Hepatocyte (in vitro differentiated cells): Measurements from ENCODE around the gene ZNF595. TPM values are rescaled to one million over a fixed set of nuclear protein-coding genes. Genes with fewer than 3 reads are reported as not detected.

ENCODE experiments used
- DNase-seq: peaks from one replicate; pipeline ENCODE4 v3.0.0-alpha.2; 2016; ENCODE audit warnings: low spot score
- H2AFZ ChIP-seq: fragments of 200-600 bp; sonication (generic); 2 replicates; pipeline ENCODE4 v1.6.0; 2016; ENCODE audit warnings: antibody characterized with exemption, mild to moderate bottlenecking
- H3K27ac ChIP-seq: fragments of 200-600 bp; sonication (generic); 2 replicates; pipeline ENCODE4 v1.5.1; 2016; ENCODE audit warnings: mild to moderate bottlenecking
- H3K27me3 ChIP-seq: fragments of 200-600 bp; sonication (generic); 2 replicates; pipeline ENCODE4 v1.6.1; 2016
- H3K36me3 ChIP-seq: fragments of 200-600 bp; sonication (generic); replicated peaks from 2 replicates; pipeline ENCODE4 v1.5.1; 2016; ENCODE audit warnings: low read depth; ENCODE audit not compliant: insufficient read depth
- H3K4me1 ChIP-seq: fragments of 200-600 bp; sonication (generic); 2 replicates; pipeline ENCODE4 v1.5.1; 2016; ENCODE audit warnings: mild to moderate bottlenecking, moderate library complexity; ENCODE audit not compliant: insufficient read depth
- H3K4me2 ChIP-seq: fragments of 200-600 bp; sonication (generic); 2 replicates; pipeline ENCODE4 v1.6.0; 2016
- H3K4me3 ChIP-seq: fragments of 200-600 bp; sonication (generic); 2 replicates; pipeline ENCODE4 v1.5.1; 2016; ENCODE audit warnings: mild to moderate bottlenecking
- H3K79me2 ChIP-seq: fragments of 200-600 bp; sonication (generic); 2 replicates; pipeline ENCODE4 v1.6.0; 2017; ENCODE audit warnings: mild to moderate bottlenecking
- H3K9me2 ChIP-seq: fragments of 200-600 bp; sonication (generic); replicated peaks from 2 replicates; pipeline ENCODE4 v1.6.0; 2017; ENCODE audit warnings: mild to moderate bottlenecking; ENCODE audit not compliant: insufficient read depth
- H3K9me3 ChIP-seq: fragments of 200-600 bp; sonication (generic); 2 replicates; pipeline ENCODE4 v1.5.1; 2016; ENCODE audit warnings: low read depth, mild to moderate bottlenecking
- H4K20me1 ChIP-seq: fragments of 200-600 bp; sonication (generic); 2 replicates; pipeline ENCODE4 v1.6.0; 2016; ENCODE audit warnings: mild to moderate bottlenecking; ENCODE audit not compliant: insufficient read depth, poor library complexity, severe bottlenecking
- EZH2 ChIP-seq: fragments of 200-600 bp; sonication (generic); IDR thresholded peaks from 2 replicates; pipeline ENCODE4 v1.6.1; 2016; ENCODE audit warnings: antibody characterized with exemption, mild to moderate bottlenecking, borderline replicate concordance
- EZH2phosphoT487 ChIP-seq: fragments of 200-600 bp; sonication (generic); IDR thresholded peaks from one replicate; pipeline ENCODE4 v1.6.1; 2018; ENCODE audit warnings: antibody characterized with exemption, mild to moderate bottlenecking, low read depth, moderate library complexity; ENCODE audit not compliant: unreplicated experiment, severe bottlenecking
- WGBS: methylation state at CpG from one replicate; pipeline ENCODE4 v1.1.6; 2016; ENCODE audit warnings: low lambda C conversion rate; ENCODE audit errors: missing lambda C conversion rate; 5-methylcytosine and 5-hydroxymethylcytosine counted together
- polyA plus RNA-seq: library from polyadenylated mRNA; unstranded; fragments of >200 nt; fragmentation: Nextera tagmentation; extraction: Ambion mirVana; gene quantifications from 2 replicates; pipeline ENCODE4 v1.2.1, GENCODE V29; 2016
- total RNA-seq: library from RNA; depleted of rRNA; stranded (reverse); fragments of >200 nt; gene quantifications from 2 replicates; pipeline ENCODE4 v1.2.3, GENCODE V29; 2014
- TF ChIP-seq, protein P1 (sequence below): fragments of 200-600 bp; sonication (generic); IDR thresholded peaks from 2 replicates; pipeline ENCODE4 v1.5.1; 2016; ENCODE audit warnings: antibody characterized with exemption, mild to moderate bottlenecking; ENCODE audit not compliant: poor library complexity

The ZNF595 gene
- total and polyA plus RNA-seq, 2 experiments from 2014 or later, result 4.2 to 11.3 TPM

DNA sequence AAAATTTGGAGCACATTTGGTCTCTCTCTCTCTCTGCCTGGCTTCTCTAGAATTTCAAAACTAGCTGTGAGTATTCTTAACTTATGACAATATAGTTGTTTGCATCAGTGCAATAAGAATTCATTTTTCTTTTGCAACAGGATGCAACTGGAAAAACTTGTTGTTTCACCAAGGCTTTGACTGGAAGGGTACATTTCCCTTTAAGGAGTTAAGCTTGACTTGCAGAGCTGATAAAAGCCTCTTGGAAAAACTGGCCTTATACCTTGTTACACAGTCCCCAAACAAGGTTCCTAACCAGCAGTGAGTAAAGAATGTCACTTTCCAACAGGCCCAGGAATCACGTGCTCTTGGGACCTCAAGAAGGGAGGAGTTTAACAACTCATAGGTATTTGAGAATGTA is 45.3 kb downstream of the ZNF595 start:
- no peaks in the 10 kb centered on the region for H4K20me1 ChIP-seq
- H2AFZ ChIP-seq, result no peak overlapping the region
- no peaks in the 10 kb centered on the region for H3K4me1 ChIP-seq
- no peak overlapping the region for H3K4me3 ChIP-seq
- DNase-seq, result no peak
- H3K27ac ChIP-seq, result no peak overlapping the region
- H3K9me2 ChIP-seq, result no peaks in the 10 kb centered on the region
- no peak overlapping the region for H3K4me2 ChIP-seq
- TF ChIP-seq EZH2, result no peak
- TF ChIP-seq EZH2phosphoT487, result no peak
- TF ChIP-seq, protein P1, sequence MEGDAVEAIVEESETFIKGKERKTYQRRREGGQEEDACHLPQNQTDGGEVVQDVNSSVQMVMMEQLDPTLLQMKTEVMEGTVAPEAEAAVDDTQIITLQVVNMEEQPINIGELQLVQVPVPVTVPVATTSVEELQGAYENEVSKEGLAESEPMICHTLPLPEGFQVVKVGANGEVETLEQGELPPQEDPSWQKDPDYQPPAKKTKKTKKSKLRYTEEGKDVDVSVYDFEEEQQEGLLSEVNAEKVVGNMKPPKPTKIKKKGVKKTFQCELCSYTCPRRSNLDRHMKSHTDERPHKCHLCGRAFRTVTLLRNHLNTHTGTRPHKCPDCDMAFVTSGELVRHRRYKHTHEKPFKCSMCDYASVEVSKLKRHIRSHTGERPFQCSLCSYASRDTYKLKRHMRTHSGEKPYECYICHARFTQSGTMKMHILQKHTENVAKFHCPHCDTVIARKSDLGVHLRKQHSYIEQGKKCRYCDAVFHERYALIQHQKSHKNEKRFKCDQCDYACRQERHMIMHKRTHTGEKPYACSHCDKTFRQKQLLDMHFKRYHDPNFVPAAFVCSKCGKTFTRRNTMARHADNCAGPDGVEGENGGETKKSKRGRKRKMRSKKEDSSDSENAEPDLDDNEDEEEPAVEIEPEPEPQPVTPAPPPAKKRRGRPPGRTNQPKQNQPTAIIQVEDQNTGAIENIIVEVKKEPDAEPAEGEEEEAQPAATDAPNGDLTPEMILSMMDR, result no peak
- H3K36me3 ChIP-seq, result no peaks in the 10 kb centered on the region
- peaks cover 4% of the 10 kb centered on the region for H3K9me3 ChIP-seq
- 92% methylated on average over 1 of the region's 1 CpG for WGBS
- H3K27me3 ChIP-seq, result no peaks in the 10 kb centered on the region
- no peaks in the 10 kb centered on the region for H3K79me2 ChIP-seq

DNA sequence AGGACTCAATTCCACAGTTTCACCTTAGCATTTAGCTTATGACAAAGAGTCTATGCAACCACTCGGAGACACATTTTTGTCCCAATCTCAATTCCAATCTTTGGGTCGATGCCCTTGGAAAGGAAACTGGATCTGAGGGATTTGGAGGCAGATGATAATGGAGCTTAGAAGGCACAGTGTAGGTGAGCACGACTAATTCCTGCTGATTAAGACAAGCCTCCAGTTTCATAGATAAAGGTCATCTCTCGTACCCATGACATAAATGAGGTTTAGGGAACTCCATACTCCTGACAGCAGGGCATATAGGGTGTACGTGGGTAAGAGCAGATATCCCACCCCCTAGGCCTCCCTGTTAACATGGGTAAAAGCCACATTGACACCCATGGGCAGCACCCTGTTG is 46.7 kb downstream of the ZNF595 start:
- Histone ChIP-seq H3K27ac (no peak overlapping the region), H3K4me1 (no peaks in the 10 kb centered on the region), H3K79me2 (no peaks in the 10 kb centered on the region), H4K20me1 (no peaks in the 10 kb centered on the region), H3K36me3 (no peaks in the 10 kb centered on the region), H3K4me3 (no peak overlapping the region), H3K9me2 (no peaks in the 10 kb centered on the region), H2AFZ (no peak overlapping the region), H3K27me3 (no peaks in the 10 kb centered on the region), H3K9me3 (no peaks in the 10 kb centered on the region), H3K4me2 (no peak overlapping the region)
- TF ChIP-seq, protein P1, result no peak
- TF ChIP-seq EZH2 (no peak), EZH2phosphoT487 (no peak)
- no peak for DNase-seq
- 91% methylated on average over 5 of the region's 5 CpGs for WGBS

DNA sequence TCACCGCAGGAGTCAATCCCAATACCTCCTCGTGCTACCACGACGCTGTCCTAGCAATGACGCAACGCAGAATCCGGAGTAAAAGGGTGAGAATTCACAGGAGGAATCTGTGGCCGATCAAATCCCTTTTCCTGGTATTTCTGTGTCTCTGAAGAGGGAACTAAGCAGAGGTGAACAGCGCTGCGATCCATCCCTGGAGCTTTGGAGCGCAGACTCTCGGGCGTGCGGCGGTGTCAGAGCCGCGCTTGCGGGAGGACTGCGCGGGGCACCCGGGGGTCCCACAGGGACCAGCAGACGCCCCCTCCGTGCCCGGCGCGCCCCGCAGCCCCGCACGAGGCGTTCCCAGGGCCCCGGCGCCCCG is 53.9 kb downstream of the ZNF595 start:
- H3K4me3 ChIP-seq, result no peak overlapping the region

More for the DNA sequence above, 53.9 kb downstream of the ZNF595 start:
- 98% methylated on average over 23 of the region's 33 CpGs for WGBS
- no peak for TF ChIP-seq EZH2phosphoT487
- TF ChIP-seq, protein P1, result no peak
- no peak for TF ChIP-seq EZH2
- Histone ChIP-seq H3K79me2 (no peaks in the 10 kb centered on the region), H3K4me2 (no peak overlapping the region), H3K36me3 (no peaks in the 10 kb centered on the region), H3K9me2 (no peaks in the 10 kb centered on the region), H4K20me1 (no peaks in the 10 kb centered on the region), H3K27ac (no peak overlapping the region), H3K9me3 (no peaks in the 10 kb centered on the region), H3K4me1 (no peaks in the 10 kb centered on the region), H3K27me3 (no peaks in the 10 kb centered on the region), H2AFZ (no peak overlapping the region)
- no peak for DNase-seq
